NOMO-1 (cell line): ENCODE results near the gene REG3A.

ENCODE experiments used
- DNase-seq, 2 experiments: peaks; one replicate each; lab custom pipeline; 2025; ENCODE audit not compliant: unreplicated experiment in 2 of 2; lab: John Stamatoyannopoulos, UW

Gene REG3A

DNA sequence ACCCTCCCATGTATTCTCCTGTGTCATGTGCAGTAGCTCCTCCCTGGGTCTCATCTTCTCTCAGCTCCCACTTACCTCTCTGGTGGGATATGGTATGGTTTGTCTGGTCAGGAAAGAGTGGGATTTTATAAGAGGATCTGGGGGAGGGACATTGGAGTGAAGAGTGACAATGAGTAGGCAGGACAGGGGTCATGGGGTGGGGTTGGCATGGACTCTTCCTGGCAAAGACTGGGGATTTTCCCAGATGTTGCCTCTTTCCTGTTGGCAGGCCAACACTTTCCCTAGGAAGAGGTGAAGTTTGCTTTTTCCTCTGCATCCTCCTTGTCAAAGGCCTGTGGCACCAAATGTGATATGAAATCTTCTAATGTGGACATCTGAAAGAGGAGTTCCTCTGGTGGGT, at the start of gene REG3A:
Gene REG3A (minus strand): TSS at position 101 of the 400 bp plus-strand sequence. CDS start 348 bp downstream, outside the sequence.
- DNase-seq, result no peak

DNA sequence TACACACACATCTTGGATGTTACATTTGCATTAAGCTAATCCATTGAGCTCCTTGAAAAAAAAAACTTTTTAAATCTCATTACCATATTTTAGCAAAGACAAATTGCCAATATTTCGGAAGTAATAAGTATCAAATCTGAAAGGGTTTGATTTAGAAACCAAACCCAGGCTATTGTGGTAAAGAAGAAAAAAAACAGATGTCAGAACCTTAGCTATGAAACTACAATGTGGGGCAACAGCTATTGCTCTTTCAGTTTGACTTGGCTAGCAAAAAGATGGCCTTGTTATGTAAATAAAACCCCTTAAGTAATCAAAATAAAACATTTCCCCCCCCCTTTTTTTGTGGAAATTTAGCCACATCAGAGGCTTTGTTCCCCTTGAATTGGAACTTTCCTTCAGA, 41.2 kb upstream of the REG3A start:
- DNase-seq, result no peak

GRCh38 chr2:79191816-79192215, 32.3 kb upstream of the REG3A start:
- no peak for DNase-seq

DNA sequence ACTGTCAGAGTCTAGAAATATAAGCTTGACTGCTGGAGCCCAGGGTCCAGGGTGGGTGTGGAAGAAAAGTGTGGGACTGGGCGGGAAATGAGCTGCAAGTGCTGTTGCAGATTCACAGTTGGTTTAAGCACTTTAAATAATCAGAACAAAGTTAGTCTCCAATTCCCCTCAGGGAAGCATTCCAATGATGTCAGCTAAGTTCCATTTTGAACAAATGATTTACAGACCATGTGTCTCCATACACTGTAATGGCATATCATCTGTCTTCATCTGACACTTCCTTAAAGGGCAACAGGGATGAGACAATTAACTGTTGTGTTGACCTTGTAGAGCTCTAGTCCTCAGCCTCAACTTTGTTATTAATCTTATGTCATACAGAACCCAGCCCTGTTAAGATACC, 31.5 kb upstream of the REG3A start:
- DNase-seq, result no peak

- DNase-seq, result no peak
Observed at GRCh38 chr2:79189465-79189864, 29.9 kb upstream of the REG3A start.

DNA sequence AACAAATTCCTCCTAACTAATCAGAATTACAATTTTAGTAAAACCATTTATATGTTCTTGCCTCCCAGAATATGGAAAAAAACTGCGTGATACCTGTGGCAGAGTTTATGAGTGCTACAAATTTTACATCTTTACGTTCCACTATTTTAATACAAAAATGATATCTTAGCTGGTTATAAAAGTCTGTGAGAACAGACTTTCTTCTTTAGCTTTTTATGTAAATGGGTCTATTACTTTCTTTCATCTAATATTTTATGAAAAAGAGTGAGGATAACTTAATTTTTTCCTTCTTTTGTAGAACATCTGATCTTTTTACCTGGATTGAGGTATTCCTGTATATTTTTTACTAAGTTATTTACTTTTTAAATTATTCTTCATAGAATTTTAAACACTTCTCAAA, 22.1 kb upstream of the REG3A start:
- no peak for DNase-seq

DNA sequence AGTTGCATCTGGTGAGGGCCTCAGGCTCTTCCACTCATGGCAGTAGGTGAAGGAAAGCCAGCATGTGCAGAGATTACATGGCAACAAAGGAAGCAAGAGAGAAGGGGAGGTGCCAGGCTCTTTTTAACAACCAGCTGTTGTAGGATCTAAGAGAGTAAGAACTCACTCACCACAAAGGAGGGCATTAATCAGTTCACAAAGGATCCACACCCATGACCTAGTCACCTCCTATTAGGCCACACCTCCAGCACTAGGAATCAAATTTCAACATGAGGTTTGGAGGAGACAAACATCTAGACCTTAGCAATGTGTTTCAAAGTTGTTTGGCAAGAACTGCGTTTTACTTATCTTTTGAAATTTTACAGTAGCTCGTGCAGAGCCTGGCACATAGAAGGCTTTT, 20.5 kb upstream of the REG3A start:
- DNase-seq, result no peak

- DNase-seq, result no peak
Observed at GRCh38 chr2:79179036-79179435, 19.5 kb upstream of the REG3A start.

DNA sequence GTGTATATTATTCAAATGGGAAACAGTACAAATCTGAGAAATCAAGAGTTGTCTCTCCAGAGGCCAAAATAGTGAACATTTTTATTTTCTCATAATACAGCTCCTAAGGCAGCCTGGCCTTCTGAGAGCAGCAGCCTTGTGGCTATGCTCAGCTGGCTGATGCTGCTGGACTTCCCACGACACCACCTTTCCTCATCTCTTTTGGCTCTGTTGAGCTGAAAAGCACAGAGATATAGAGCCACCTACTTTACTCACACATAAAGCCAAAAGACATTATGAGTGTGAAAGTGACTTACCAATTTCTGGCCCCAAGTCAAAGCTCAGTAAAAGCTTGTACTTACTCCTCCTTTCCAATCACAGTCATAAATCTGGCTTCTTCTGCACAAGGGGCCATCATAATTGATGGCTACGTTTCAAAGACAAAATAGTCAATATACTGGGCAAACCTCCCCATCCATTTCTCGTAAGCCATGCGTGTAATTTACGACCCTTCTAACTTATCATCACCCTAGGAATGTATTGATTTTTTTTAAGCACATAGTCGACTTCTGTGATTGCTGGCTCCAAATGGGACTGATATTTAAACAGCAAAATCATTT, 18.6 kb upstream of the REG3A start:
- no peak for DNase-seq

DNA sequence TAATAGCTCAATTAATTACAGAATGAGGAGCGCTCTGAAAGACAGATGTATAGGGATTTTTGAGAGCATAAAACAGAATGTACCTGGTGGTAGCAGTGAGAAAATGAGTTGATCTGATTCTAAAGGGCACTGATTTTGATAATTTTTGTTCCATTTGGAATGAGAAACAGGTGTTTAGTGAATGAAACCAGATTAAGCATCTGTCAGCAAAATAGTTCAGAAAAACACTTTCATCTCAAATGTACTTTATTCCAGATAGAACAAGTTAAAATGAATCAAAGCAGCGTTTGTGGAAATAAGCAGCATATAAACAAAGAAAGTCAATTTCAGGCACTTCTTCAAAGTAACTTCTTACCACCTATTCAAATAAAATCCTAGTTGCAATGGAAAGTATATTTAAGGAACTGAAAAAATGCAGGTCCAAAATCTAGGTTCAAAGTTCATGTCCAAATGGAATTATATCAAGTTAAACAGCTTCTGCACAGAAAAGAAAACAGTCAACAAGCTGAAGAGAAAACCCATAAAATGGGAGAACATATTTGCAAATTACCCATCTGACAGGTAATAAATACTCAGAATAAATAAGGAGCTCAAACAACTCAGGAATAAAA, 11.9 kb upstream of the REG3A start:
- DNase-seq, result no peak

- DNase-seq, result no peak
Observed at GRCh38 chr2:79162801-79163200, 3.2 kb upstream of the REG3A start.

DNA sequence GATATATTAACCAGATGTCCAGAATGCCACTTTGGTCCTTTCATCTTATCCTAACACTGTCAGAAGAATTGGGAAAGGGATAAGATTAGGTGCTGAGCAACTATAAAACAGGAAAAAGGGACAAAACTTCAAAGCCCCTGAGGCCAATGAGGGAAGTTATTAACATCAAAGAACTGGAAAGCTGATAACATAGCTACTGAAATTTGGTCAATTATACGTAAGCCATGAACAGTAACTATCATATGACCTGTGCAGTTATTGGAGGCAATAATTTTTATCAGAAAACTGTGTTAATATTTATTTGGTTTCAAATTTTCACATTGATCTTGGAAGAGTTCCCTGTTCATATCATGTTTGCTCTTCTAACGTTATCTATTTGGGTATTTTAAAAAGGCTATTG, 2.6 kb upstream of the REG3A start:
- no peak for DNase-seq

- DNase-seq, result no peak
Observed at GRCh38 chr2:79159030-79159429, 523 bp downstream of the REG3A start.

GRCh38 chr2:79155826-79156476, 3.6 kb downstream of the REG3A start:
- DNase-seq, result no peak

- no peak for DNase-seq
Observed at GRCh38 chr2:79139423-79139822, 20.1 kb downstream of the REG3A start.

- no peak for DNase-seq
Observed at GRCh38 chr2:79138385-79138784, 21.2 kb downstream of the REG3A start.

DNA sequence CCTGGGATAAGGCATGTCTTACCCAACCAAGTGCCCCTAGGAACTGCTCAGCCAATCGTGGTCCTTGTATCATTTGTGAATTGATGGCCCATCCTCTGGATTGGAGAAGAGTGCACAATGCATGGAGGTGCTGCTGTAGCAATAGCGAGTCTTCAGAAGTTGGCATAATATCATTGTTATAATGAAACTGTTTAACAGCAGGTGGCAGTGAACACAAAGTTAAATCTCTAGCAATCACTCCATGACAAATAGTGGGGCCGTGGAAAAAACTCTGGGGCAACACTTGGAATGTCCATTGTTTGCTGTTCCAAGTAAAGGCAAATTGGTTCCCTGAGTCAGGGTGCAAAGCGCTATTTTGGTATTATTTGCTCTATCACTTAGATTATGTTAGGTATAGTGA, 27.9 kb downstream of the REG3A start:
- no peak for DNase-seq

DNA sequence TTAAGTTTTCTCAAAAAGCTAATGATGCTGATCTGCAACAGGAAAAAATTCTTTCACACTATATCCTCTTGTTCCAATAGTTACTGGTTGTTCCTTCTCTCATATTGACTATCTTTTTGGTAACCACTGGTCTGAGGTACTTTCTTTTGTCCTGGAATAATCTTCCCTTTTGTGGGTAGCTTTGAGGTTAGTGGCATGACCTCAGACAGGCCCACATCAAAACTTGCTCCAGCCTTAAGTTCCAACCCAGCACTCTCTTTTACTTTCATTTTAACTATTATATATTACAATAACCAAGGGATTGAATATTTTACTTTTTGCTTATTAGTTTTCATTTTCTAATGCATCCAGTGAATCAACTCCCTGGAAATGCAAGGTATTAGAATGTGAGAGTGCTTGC, 29.7 kb downstream of the REG3A start:
- no peak for DNase-seq

DNA sequence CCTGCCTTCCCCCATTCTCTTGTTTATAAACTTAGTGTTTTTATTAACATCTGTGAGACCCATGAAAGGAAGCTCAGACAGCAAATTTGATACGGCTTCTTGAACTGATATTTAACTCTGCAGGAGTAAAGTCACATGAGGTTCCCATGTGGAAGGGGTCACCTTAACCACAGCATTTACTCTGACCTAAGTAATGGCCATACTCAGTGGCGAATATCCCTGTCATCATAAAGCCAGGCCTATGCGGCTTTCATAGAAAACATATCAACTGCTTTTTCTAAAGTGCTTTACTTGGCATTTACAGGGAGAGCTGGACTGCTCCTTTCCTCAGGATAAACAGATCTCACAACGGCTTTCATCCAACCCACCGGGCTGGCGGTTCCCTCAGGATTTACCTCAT, 30.3 kb downstream of the REG3A start:
- DNase-seq, result no peak

DNA sequence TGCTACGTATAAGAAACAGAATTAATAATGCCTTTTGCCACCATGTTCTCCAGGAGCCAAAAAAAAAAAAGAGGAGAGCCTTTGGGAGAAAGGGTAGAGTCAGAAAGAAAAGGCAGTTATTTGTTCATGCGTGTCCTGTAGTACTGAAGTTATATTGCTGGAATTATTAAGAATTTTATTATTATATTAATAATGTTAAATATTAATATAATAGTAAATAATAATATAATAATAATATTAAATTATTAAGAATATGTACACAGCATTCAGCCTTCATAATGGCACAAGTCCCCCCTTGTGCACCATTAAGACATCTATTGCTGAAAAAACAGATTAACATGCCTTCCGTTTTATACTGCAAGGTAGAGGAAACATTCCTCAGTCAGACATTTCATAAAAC, 31.1 kb downstream of the REG3A start:
- DNase-seq, result no peak

- no peak for DNase-seq
Observed at GRCh38 chr2:79125721-79125985, 33.9 kb downstream of the REG3A start.

GRCh38 chr2:79124907-79125720, 34.4 kb downstream of the REG3A start:
- DNase-seq, result no peak
